Liver (tissue), 3 donors: ENCODE results near the gene C1orf50.

Source experiments
- FOXA1 ChIP-seq: IDR thresholded peaks from 2 replicates; pipeline ENCODE4 v1.6.1; 2016; ENCODE audit warnings: antibody characterized with exemption
- JUND ChIP-seq, 2 donors: IDR thresholded peaks; 2 replicates each; pipeline ENCODE4 v1.6.1; 2016; ENCODE audit warnings: antibody characterized with exemption in 2 of 2
- SP1 ChIP-seq: IDR thresholded peaks from 2 replicates; pipeline ENCODE4 v1.6.1; 2018; ENCODE audit warnings: antibody characterized with exemption, mild to moderate bottlenecking
- YY1 ChIP-seq: IDR thresholded peaks from 2 replicates; pipeline ENCODE4 v1.6.1; 2016; ENCODE audit warnings: antibody characterized with exemption, mild to moderate bottlenecking
- TF ChIP-seq, protein P1 (sequence below): fragments of 150-350 bp; IDR thresholded peaks from 2 replicates; pipeline ENCODE4 v1.5.1; 2017; ENCODE audit warnings: improper control_type of control experiment, low read depth, low read length; ENCODE audit not compliant: missing input control
- donor health status: healthy.
- donor health status: healthy.

DNA sequence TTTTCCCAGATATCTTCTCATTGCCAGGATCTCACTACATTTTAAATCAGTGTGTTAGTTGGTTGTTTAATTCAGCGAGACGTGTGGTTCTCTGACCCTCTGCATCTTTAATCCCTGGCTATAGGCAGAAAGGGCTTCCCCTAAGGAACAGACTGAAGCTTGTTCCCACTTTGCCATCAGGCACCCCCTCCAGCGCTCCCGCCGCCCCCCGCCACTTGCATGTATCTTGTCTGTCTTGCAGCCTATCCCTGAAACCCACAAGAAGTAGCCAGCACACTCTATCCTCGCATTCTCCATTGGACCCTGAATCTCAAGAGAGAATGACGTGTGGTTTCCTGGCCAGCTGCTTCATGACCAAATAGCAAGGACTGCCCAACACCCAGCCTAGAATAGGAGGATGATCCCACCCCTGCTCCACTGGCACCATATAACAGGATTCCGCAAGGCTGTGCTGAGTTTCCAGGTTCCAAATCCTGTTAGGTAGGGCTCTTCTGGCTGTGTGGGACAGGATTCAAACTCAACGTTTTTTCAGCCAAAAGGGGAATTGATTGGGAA lies 34.8 kb upstream of the C1orf50 start:
- TF ChIP-seq, protein P1, sequence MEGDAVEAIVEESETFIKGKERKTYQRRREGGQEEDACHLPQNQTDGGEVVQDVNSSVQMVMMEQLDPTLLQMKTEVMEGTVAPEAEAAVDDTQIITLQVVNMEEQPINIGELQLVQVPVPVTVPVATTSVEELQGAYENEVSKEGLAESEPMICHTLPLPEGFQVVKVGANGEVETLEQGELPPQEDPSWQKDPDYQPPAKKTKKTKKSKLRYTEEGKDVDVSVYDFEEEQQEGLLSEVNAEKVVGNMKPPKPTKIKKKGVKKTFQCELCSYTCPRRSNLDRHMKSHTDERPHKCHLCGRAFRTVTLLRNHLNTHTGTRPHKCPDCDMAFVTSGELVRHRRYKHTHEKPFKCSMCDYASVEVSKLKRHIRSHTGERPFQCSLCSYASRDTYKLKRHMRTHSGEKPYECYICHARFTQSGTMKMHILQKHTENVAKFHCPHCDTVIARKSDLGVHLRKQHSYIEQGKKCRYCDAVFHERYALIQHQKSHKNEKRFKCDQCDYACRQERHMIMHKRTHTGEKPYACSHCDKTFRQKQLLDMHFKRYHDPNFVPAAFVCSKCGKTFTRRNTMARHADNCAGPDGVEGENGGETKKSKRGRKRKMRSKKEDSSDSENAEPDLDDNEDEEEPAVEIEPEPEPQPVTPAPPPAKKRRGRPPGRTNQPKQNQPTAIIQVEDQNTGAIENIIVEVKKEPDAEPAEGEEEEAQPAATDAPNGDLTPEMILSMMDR = no peak
- TF ChIP-seq YY1 (no peak), SP1 (no peak), JUND (IDR thresholded peaks at IDR 0.05) (no peak), FOXA1 (no peak)
